Measurements from ENCODE around the gene FNDC3B. TPM values are rescaled to one million over a fixed set of nuclear protein-coding genes. Genes with fewer than 3 reads are reported as not detected.

FNDC3B gene
- total and polyA plus RNA-seq, 7 donors: 16.2 to 93.9 (median 50.3) TPM

DNA sequence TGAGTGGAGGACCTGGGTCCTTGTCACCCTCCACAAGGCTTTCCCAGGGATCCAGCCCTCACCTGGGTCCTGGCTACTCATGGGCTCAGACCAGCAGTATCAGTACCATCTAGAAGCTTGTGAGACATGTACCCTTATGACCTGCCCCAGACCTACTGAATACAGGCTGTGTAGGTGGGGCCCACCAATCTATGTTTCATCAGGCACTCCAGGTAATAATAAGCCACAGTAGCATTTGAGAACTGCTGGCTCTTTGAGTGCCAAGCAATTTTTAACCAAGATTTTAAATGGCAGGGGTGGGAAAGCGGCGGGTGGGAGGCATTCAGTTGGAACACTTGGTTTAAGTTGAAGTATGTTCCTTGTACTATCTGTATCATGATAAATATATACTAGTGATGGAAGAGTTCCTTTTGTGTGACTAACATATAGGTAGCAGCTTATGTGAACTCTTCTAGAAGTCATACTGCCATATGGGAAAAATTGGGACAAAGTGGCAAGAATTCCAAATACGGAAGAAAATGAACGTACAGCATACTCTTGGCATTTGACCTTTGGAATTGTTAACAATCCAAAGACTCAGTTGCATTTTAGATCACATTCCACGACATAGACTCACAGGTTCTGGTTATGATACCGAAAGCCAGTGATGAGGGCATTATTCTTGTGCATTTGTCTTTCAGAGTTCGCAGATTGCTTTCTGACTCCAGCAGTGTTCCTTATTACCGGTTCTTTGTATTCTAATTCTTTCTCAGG is 218.4 kb downstream of the FNDC3B start:
- DNase-seq: no peak
- TF ChIP-seq, protein P1, sequence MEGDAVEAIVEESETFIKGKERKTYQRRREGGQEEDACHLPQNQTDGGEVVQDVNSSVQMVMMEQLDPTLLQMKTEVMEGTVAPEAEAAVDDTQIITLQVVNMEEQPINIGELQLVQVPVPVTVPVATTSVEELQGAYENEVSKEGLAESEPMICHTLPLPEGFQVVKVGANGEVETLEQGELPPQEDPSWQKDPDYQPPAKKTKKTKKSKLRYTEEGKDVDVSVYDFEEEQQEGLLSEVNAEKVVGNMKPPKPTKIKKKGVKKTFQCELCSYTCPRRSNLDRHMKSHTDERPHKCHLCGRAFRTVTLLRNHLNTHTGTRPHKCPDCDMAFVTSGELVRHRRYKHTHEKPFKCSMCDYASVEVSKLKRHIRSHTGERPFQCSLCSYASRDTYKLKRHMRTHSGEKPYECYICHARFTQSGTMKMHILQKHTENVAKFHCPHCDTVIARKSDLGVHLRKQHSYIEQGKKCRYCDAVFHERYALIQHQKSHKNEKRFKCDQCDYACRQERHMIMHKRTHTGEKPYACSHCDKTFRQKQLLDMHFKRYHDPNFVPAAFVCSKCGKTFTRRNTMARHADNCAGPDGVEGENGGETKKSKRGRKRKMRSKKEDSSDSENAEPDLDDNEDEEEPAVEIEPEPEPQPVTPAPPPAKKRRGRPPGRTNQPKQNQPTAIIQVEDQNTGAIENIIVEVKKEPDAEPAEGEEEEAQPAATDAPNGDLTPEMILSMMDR (IDR thresholded peaks at IDR 0.05): no peak
- no peak for TF ChIP-seq EP300 (IDR thresholded peaks at IDR 0.05)
- no peak for TF ChIP-seq POLR2AphosphoS5 (IDR thresholded peaks at IDR 0.05)
- TF ChIP-seq POLR2A (IDR thresholded peaks at IDR 0.05): no peak
- Histone ChIP-seq H3K4me3 (no peak overlapping the region), H3K9me3 (no peaks in the 10 kb centered on the region), H3K36me3 (no peaks in the 10 kb centered on the region), H3K27me3 (no peaks in the 10 kb centered on the region), H3K4me1 (peaks cover 0 to 74% (median 53%) of the 10 kb centered on the region in 4 donors), H3K27ac (peak overlapping the region; percentile 61 to 87 (median 83))
- intact Hi-C loops (cut with DNase I): loop anchor here (5.0 kb wide), 3 partner anchors 56 to 216 kb away; no protein-coding TSS in a partner anchor
- 93 to 95% methylated on average over 8 of the region's 8 CpGs for WGBS, 2 donors

DNA sequence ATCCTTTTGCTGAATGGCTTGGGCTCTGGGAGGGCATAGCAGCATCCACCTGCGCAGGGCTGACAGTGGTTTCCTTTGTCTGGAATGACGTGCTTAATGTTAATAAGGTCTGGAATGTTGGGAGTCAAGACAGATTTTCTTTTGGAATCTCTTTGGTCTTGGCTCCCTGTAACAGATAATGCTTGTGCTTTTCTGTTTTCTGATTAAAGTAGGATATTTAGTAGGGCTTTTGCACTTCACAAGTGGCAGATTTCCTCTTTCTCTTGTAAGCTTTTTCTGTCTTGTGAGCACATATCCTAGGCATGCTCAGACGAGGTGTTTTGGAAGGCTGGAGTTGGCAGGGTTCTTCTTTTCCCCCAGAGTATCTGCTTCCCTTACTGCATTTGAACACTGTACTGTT is 219.2 kb downstream of the FNDC3B start:
- Histone ChIP-seq H3K27ac (peak overlapping the region; percentile 61 to 87 (median 83)), H3K4me1 (peaks cover 0 to 77% (median 56%) of the 10 kb centered on the region in 4 donors), H3K4me3 (no peak overlapping the region), H3K36me3 (no peaks in the 10 kb centered on the region), H3K27me3 (no peaks in the 10 kb centered on the region), H3K9me3 (no peaks in the 10 kb centered on the region)
- peak; percentile 71 for DNase-seq
- intact Hi-C loops (cut with DNase I): loop anchor here (5.0 kb wide), 3 partner anchors 56 to 216 kb away; no protein-coding TSS in a partner anchor
- TF ChIP-seq EP300 (IDR thresholded peaks at IDR 0.05) (no peak), POLR2A (IDR thresholded peaks at IDR 0.05) (no peak), POLR2AphosphoS5 (IDR thresholded peaks at IDR 0.05) (no peak)
- TF ChIP-seq, protein P1 (IDR thresholded peaks at IDR 0.05): no peak
- 76 to 81% methylated on average over 3 of the region's 3 CpGs for WGBS, 2 donors

DNA sequence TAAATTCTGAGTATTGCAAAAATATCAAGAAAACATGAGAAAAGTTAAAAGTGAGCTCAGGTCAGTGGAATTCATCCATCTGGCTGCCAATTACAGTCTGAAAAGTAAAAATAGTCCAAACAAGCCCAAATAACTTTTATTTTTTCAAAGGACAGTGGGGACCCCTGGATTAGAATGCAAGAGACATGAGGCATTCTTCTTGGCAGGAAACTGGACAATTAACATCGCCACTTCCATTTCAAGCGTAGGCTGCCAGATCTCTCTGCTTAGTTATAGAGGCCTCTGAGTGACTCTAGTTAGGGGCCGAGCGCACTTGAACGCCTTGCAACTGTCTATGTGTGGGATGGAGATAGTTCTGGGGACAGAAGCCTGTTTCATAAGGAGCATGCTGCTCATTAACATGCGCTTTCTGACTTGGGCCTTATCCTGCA is 219.7 kb downstream of the FNDC3B start:
- H3K27me3 ChIP-seq: no peaks in the 10 kb centered on the region
- H3K36me3 ChIP-seq: no peaks in the 10 kb centered on the region
- peaks cover 0 to 81% (median 59%) of the 10 kb centered on the region in 4 donors for H3K4me1 ChIP-seq
- TF ChIP-seq POLR2AphosphoS5 (IDR thresholded peaks at IDR 0.05) (peak in 2 of 4 donors; percentile 7 to 15), POLR2A (IDR thresholded peaks at IDR 0.05) (no peak)
- TF ChIP-seq, protein P1 (IDR thresholded peaks at IDR 0.05): no peak
- peak overlapping the region; percentile 61 to 87 (median 83) for H3K27ac ChIP-seq
- no peak for DNase-seq
- intact Hi-C loops (cut with DNase I): loop anchor here (5.0 kb wide), 3 partner anchors 57 to 217 kb away; no protein-coding TSS in a partner anchor
- H3K4me3 ChIP-seq: no peak overlapping the region
- no peaks in the 10 kb centered on the region for H3K9me3 ChIP-seq
- 75 to 90% methylated on average over 6 of the region's 6 CpGs for WGBS, 2 donors

DNA sequence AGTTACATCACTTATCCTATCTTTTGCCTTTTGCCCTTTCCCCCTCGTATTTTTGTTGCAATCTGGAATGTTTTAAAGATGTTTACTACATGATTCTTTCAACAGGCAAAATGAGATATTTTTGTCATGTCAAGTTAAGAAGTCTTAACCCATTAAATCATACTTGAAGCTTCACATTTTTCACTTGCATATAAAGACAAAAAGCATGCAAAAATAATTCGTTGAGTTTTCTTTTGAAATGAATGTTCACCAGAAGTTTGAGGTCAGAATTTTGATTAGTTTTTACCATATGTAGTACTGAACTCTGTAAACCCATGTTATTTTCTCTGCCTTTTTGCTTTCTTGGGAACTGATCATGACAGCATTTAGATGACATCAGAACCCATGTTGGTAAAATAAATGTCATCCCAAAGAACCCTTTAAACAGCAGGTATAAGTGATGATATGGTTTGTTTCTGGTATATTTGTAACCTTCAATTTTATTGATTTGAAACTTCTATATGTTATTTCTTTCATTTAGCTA is 220.4 kb downstream of the FNDC3B start:
- no peaks in the 10 kb centered on the region for H3K36me3 ChIP-seq
- DNase-seq: no peak
- H3K4me1 ChIP-seq: peaks cover 0 to 81% (median 59%) of the 10 kb centered on the region in 4 donors
- WGBS, 2 donors: 60 to 65% methylated on average over 2 of the region's 2 CpGs
- intact Hi-C loops (cut with DNase I): loop anchor here (5.0 kb wide), 3 partner anchors 57 to 217 kb away; no protein-coding TSS in a partner anchor
- H3K9me3 ChIP-seq: no peaks in the 10 kb centered on the region
- H3K27me3 ChIP-seq: no peaks in the 10 kb centered on the region
- no peak overlapping the region for H3K4me3 ChIP-seq
- peak overlapping the region; percentile 61 to 87 (median 83) for H3K27ac ChIP-seq
- TF ChIP-seq, protein P1 (IDR thresholded peaks at IDR 0.05): no peak
- TF ChIP-seq POLR2A (IDR thresholded peaks at IDR 0.05): no peak
- no peak for TF ChIP-seq POLR2AphosphoS5 (IDR thresholded peaks at IDR 0.05)
- no peak for TF ChIP-seq EP300 (IDR thresholded peaks at IDR 0.05)
